GM15510 (cell line): ENCODE data around the gene OTX2.

Experiments
- POLR2A ChIP-seq: IDR thresholded peaks from 3 replicates; pipeline ENCODE4 v1.6.1; 2011; ENCODE audit warnings: borderline replicate concordance; ENCODE audit not compliant: insufficient read length; ENCODE audit errors: extremely low read depth

The OTX2 gene

GRCh38 chr14:56810147-56810719, at the start of gene OTX2:
OTX2 (minus strand) TSS chr14:56810479; CDS start chr14:56805456, 5,023 bp downstream.
- TF ChIP-seq POLR2A, result no peak

GRCh38 chr14:56858422-56858821, 48.1 kb upstream of the OTX2 start:
- TF ChIP-seq POLR2A, result no peak

GRCh38 chr14:56857216-56857615, 46.9 kb upstream of the OTX2 start:
- TF ChIP-seq POLR2A, result no peak

- TF ChIP-seq POLR2A, result no peak
These were observed 45.7 kb upstream of the OTX2 start for GRCh38 chr14:56855891-56856461.

- TF ChIP-seq POLR2A, result no peak
These were observed 44.0 kb upstream of the OTX2 start for GRCh38 chr14:56854325-56854724.

GRCh38 chr14:56846970-56847930, 37.0 kb upstream of the OTX2 start:
- TF ChIP-seq POLR2A, result no peak

GRCh38 chr14:56844406-56845002, 34.2 kb upstream of the OTX2 start:
- TF ChIP-seq POLR2A, result no peak

- TF ChIP-seq POLR2A, result no peak
These were observed 31.3 kb upstream of the OTX2 start for GRCh38 chr14:56841611-56842010.

- no peak for TF ChIP-seq POLR2A
These were observed 29.9 kb upstream of the OTX2 start for GRCh38 chr14:56840221-56840620.

GRCh38 chr14:56829151-56829550, 18.9 kb upstream of the OTX2 start:
- no peak for TF ChIP-seq POLR2A

GRCh38 chr14:56826214-56826613, 15.9 kb upstream of the OTX2 start:
- no peak for TF ChIP-seq POLR2A

GRCh38 chr14:56821805-56822610, 11.7 kb upstream of the OTX2 start:
- no peak for TF ChIP-seq POLR2A

GRCh38 chr14:56821177-56821576, 10.9 kb upstream of the OTX2 start:
- TF ChIP-seq POLR2A, result no peak

- TF ChIP-seq POLR2A, result no peak
These were observed 7.2 kb upstream of the OTX2 start for GRCh38 chr14:56817396-56817921.
